PC-3 (cell line): Measurements from ENCODE around the gene TUT1.

Experiments used
- EZH2 ChIP-seq: fragments of 300-600 bp; sonication (generic); IDR thresholded peaks from one replicate; pipeline ENCODE4 v1.6.1; 2017; ENCODE audit warnings: antibody characterized with exemption, mild to moderate bottlenecking, low read length; ENCODE audit not compliant: unreplicated experiment
- EZH2phosphoT487 ChIP-seq: fragments of 300-600 bp; sonication (generic); IDR thresholded peaks from 2 replicates; pipeline ENCODE4 v1.6.1; 2018; ENCODE audit warnings: mild to moderate bottlenecking, antibody characterized with exemption, low read length, borderline replicate concordance
- TF ChIP-seq, protein P1 (sequence below): fragments of 300-600 bp; sonication (generic); conservative IDR thresholded peaks from 2 replicates; pipeline ENCODE4 v1.5.1; 2017; ENCODE audit warnings: antibody characterized with exemption, low read depth, mild to moderate bottlenecking, low read length

DNA sequence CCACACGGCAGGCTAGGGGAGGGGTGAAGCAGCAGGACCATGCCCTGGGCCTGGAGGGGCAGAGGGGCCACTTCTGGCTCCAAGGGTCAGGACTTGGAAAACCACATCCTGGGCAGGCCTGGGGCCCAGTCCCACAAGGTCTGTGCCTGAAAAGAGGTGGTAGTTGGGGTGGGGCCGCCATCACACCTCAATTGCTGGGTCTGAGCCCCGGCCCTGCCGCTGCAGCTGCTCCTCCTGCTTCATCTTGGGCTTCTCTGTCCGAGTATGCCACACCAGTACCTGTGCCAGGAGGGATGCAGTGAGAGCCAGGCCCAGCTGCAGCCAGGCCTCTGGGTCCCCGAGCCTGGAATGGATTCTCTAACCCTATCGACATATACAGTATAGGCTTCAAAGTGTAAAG, 24.2 kb upstream of the TUT1 start:
- TF ChIP-seq, protein P1, sequence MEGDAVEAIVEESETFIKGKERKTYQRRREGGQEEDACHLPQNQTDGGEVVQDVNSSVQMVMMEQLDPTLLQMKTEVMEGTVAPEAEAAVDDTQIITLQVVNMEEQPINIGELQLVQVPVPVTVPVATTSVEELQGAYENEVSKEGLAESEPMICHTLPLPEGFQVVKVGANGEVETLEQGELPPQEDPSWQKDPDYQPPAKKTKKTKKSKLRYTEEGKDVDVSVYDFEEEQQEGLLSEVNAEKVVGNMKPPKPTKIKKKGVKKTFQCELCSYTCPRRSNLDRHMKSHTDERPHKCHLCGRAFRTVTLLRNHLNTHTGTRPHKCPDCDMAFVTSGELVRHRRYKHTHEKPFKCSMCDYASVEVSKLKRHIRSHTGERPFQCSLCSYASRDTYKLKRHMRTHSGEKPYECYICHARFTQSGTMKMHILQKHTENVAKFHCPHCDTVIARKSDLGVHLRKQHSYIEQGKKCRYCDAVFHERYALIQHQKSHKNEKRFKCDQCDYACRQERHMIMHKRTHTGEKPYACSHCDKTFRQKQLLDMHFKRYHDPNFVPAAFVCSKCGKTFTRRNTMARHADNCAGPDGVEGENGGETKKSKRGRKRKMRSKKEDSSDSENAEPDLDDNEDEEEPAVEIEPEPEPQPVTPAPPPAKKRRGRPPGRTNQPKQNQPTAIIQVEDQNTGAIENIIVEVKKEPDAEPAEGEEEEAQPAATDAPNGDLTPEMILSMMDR = no peak
- TF ChIP-seq EZH2 = no peak
- TF ChIP-seq EZH2phosphoT487 = no peak
